GDM1 (cell line): Measurements from ENCODE around the gene KLHL15.
"Not testable (repeated sequence)": the region's sequence is repeated elsewhere in the genome, so short reads cannot be mapped to it uniquely, and the experiment has no call there.

Source experiments
- DNase-seq: peaks from one replicate; lab custom pipeline; 2025; lab: John Stamatoyannopoulos, UW

KLHL15 gene

DNA sequence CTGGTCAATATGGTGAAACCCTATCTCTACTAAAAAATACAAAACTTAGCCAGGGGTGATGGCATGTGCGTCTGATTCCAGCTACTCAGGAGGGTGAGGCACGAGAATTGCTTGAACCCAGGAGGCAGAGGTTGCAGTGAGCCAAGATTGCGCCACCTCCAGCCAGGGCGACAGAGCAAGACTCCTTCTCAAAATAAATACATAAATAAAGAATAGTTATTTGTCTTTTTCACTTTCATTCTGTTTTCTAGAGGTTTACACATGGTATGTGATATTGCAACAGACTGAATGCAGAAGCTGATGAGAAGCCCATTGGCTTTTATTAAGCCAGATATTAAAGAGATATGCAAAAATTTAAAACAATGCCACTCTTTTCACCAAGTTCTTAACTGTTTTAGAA, 8.2 kb downstream of the KLHL15 start:
- no peak for DNase-seq

DNA sequence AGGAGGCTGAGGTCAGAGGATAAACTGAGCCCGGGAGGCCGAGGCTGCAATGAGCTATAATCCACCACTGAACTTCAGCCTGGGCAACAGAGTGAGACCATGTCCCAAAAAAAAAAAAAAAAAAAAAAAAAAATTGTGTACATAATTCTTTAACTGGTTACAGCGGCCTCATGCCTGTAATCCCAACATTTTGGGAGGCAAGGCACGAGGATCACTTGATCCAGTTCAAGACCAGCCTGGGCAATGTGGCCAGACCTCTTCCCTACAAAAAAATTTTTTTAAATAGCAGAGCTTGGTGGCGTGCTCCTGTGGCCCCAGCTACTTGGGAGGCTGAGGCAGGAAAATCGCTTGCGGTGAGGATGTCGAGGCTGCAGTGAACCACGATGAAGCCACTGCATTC, 9.3 kb downstream of the KLHL15 start:
- DNase-seq, result no peak

DNA sequence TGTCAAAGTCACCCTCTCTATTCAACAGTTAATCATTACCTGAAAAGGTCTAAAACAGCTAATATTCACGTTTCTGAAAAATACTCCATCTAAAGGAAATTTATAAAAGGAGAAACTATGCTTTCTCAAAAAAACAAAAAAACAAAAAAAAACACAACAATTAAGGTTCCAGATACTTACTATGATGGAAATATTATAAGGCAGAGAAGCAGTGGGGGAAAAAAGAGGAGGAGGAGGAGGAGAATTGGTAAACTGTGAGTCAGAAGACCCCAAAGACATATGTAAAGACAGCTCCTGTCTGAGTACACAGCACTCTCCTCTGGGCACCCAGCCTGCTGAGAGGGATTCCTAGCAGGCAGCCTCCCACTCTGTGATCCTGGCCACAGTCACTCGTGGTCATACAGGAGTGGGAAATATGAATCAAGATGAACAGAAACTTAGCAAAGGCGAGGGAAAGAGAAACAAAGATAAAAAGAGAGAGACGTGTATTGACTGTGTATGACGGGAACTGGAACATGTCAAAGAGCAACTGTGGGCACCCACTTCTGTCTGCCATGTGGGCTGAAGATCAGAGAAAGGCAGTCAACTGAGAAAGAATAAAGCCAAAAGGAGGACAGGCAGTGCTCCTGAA, 12.5 kb downstream of the KLHL15 start:
- no peak for DNase-seq

DNA sequence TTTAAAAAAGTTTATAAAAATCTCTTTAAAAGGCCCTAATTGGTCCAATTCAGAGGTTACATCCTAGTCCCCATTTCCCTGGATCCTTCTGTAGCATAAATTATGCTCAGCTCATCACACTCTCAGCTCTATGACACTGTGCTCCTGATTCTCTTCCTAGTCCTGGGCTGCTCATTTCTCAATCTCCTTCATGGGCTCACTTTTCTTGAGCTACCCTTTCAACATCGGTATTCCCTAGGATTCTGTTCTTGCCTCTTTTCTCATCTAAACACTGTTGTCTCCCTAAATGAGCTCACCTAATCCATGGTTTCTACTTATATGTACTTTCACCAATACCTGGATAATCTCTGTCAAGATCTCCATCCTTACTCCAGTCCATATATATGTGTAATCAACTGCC, 14.7 kb downstream of the KLHL15 start:
- DNase-seq, result no peak

DNA sequence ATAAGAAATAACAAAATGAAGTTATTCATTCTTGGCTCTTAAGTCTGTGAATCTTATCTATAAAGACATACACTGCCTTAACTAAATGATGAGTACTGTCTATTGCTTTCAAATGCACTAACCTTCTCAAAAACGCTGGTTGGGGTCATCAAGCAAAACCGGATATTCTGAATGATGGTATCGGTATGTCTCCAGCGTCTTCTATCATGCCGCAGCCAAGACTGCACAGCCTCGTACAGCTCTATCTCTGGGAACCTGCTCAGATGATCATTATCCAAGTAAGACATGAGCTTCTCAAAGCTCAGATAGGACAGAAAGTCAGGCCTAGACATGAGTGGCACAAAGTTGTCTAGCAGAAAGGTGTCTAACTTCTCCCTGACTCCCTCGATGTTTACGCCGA, 21.1 kb downstream of the KLHL15 start:
- no peak for DNase-seq

DNA sequence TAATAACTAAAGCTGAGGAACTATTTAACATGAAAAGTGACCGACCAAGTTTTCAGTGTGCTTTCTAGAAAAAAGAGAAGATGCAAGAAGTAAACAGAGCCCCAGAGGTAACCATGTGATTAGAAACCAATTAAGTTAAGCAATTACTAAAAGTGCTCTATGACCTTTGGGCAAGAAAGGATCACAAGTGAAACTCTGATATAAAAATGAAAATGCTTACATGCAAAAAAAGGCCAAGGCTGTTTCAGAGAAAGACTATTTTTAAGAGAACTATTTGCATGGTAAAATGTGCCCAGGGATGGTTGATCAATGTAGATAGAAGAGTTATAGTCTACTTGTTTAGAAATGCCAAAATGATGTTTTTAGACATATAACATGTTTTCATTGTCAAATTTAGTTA, 22.0 kb downstream of the KLHL15 start:
- no peak for DNase-seq

DNA sequence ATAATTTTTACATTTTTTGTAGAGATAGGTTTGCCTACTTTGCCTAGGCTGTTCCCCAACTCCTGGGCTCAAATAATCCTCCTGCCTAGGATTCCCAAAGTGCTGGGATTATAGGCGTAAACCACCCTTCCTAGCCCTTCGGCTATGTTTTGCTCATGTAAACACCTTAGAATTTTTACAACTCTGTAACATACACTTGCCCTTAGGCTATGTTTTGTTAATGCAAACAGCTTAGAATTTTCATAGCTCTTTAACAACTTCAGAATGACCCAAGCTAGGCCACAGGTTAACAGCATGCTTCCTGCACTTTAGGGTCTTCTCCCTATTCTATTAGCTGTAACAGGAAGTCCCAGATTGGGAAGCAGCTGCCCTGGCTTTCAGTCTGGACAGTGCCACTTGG, 24.2 kb downstream of the KLHL15 start:
- no peak for DNase-seq

DNA sequence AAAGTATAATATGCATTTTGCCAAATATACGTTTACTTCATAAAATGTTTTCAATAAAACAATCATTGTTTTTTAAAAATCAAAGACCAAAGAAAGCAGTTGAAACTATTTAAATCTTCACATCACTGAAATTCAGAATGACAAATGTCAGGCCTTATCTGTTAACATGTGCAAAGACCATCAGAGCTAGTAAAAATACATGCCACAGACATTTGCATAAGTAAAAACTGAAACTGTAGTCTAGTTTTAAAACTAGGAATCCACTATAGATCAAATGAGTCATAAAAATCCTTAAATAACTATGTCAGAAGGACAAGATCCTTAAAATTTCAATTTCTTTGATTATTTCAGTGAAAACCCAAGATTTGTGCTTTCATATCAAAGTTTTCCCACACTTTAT, 24.8 kb downstream of the KLHL15 start:
- DNase-seq, result no peak

DNA sequence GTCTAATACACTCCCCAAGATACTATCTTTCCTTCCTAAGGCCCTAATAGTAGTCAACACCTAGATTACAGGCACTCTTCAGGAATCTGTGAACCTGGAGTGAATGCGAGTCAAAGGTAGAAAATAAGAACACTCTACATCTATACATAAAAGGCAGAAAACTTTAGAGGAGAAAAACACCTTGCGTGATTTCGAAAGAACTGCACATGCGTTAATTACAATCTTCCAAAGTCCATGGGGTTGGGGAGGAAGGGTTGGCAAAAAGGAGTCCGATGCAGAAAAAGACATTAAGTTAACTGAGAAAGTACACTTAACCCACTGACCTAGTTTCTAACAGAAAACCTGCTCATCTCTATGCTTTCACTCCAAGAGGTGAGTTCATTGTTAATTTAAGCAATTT, 27.3 kb downstream of the KLHL15 start:
- DNase-seq, result no peak

DNA sequence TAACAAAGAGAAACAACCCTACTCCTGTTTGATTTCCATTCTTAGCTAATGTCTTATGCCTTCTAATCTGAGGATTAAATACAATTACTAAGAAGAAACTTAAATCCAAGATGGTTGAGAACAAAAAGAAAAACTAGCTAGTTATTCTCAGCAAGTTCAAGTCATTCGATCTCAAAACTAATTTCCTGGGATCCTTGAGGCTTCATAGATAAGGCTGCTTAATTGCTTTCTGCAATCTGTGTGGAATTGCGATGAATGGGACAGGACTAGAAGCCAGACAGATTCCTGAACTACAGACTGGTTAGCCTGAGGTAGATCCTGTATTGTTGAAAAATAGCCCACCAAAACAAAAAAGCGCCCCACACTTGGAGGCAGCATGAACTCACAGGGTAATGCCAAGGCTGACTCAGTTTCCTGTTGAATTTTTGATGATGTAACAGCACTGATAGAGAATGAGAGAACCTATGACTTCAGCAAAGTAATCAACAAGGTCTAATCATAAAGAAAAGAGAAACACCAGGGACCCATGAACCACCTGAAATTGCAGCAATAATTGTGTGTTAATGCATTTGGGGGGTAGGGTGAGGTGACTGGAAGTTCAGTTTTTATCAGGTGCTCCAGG, 33.9 kb downstream of the KLHL15 start:
- no peak for DNase-seq

DNA sequence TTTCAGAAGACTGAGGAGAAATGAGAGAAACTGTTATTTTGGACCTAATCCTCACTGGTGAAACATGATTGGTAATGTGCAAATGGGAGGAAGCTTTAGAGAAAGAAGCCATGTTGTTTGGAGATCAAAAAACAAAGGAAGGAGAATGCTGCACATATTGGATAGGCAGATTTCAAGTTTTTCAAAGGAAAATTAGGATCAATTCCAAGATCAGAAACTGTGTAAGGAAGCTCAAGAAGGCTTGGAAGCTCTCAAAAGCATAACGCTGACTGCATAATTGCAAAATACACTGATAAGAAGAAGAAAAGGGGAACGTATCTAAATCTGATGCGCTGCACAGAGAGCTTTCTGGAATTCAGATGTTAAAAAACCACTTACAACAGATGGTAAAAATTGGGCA, 34.6 kb downstream of the KLHL15 start:
- no peak for DNase-seq

DNA sequence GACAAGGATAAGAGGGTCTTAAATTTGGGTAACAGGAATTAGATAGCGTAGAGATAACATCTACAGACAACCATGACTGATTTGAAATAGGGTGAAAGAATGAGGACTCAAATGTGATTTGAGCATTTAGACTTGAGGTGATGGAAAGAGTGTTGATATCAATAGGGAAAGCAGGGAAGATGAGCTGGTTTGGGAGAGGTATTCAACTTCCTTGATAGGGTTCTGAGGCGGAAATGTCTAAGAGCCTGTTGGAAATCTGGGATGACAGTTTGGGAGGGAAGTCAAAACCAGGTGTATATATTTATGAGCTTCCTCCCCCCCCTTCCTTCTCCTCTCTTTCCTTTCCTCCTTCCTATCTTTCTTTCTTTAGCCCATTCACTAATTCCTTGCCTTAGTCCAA, 36.5 kb downstream of the KLHL15 start:
- DNase-seq, result no peak

DNA sequence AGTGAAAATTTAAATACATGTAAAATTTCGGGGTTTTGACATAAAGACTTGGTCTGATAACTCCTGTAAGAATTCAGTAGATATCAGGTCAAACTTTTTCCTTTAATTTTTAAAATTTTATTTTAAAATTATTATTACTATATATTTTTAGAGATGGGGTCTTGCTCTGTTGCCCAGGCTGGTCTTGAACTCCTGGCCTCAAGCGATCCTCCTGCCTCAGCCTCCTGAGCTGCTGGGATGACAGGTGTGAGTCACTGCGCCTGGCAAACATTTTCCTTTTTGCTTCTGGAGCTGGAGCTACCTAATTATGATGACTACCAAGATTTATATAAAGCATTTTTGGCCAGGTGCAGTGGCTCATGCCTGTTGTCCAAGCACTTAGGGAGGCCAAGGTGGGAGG, 37.3 kb downstream of the KLHL15 start:
- no peak for DNase-seq

DNA sequence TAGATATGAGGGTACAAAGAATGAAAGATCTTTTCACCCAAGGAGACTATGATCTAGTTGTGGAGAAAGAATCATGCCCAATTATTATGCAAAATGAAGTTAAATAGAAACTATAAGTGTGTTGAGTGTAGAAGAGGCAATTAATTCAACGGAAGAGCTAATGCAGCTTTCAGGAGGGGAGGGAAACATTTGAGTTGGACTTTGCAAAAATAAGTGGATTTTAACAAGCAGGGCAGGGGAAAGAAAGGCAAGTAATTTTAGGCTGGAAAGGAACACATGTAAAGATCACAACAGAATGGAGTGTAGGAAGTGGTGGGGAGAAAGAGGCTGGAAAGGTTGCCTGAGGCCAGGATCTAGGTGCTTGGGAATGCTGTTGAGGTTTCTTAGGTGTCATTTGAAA, 44.1 kb downstream of the KLHL15 start:
- DNase-seq, result no peak

DNA sequence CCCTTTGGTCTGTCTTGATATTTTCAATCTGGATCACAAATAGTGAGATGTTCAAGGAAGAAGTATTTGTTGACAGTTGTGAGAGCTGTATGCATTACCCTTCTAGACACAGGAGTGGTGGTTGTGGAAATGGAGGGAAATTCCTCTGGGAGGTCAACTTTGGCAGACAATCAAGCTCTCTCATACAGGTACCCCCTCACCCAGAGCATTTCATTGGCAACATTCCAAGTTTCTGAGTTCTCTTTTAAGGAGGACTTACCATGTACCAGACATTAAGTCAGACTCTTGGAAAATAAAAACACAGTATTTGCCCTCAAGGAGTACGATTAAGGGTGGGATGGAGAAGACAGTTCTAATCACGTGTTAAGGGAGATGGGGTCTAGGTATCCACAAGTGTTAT, 45.3 kb downstream of the KLHL15 start:
- no peak for DNase-seq

DNA sequence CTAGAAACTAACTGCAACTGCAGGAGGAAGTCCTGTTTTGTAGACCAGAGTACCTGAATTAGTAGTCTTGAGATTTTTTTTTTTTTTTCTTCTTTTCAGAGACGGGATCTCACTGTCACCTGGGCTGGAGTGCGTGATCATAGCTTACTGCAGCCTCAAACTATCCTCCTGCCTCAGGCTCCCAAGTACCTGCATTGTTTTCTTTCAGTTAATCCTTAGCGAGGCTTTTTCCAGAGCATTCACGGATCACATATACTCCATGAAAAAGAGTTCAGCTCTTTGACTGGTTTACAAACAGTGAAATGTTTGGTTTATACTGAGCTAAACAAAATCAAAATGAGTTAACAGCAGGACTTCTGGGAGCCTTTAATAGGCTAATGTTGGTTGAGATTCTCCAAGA, 45.8 kb downstream of the KLHL15 start:
- no peak for DNase-seq

DNA sequence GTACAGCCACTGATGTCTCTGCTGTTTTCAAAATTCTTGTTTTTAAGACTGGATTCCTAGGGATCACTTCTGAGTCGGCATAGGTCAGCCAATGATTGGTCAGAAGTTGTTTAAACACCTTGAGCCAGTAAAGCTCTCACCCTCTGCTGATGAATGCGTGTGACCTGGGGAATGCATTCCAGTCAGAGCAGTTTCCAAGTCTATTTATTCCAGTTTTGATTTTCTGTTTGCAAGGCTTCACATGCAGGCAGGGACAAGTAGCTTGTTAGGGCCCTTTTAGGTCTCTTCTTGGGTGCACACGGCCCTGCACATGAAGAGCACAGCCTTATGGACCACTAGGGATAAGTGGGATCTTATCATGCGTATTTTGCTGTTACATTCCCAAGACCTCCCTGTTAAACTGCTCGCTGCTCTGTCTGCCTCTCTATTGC, 47.0 kb downstream of the KLHL15 start:
- no peak for DNase-seq

DNA sequence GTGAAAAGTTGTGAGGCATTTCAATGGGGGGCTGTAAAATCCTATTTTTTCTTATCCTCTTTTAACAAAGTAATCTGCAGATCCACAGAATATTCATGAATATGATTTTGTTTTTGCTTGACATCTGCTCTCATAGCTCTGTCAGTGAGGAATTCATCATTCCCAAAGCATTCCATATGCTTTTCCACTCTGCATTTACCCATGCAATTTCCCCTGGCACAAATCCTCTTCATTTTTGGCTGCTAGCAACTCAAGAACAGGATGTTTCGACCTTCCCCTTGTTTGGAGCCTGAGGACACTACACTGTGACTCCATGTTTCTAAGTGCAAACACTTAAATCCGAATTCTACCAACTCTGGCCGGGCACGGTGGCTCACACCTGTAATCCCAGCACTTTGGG, 48.5 kb downstream of the KLHL15 start:
- DNase-seq, result no peak

DNA sequence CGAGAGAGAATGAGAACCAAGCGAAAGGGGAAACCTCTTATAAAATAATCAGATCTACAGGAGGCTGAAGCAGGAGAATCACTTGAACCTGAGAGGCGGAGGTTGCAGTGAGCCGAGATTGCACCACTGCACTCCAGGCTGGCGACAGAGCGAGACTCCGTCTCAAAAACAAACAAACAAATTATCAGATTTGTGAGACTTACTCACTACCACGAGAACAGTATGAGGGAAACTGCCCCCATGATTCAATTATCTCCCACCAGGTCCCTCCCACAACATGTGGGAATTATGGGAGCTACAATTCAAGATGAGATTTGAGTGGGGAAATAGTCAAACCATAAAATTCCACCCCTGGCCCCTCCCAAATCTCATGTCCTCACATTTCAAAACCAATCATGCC, 61.4 kb downstream of the KLHL15 start:
- DNase-seq, result not testable (repeated sequence)

DNA sequence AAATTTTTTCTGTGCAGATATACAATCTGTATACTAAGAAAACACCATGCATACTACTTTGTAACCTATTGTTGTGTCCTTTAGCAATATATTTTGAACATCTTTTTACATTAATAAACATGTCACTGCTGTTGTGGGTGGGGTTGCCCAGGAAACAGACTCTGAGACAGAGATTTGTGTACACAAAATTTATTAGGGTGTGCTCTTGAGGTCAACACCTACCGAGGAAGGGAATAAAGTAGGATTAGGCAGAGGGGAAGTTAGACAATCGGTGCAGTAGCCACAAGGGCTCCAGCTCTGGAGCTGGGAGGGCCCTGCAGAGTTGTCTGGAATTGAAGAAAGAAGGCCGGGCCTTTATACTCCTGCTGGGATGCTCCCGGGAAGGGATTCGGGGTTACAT, 62.8 kb downstream of the KLHL15 start:
- DNase-seq, result no peak

DNA sequence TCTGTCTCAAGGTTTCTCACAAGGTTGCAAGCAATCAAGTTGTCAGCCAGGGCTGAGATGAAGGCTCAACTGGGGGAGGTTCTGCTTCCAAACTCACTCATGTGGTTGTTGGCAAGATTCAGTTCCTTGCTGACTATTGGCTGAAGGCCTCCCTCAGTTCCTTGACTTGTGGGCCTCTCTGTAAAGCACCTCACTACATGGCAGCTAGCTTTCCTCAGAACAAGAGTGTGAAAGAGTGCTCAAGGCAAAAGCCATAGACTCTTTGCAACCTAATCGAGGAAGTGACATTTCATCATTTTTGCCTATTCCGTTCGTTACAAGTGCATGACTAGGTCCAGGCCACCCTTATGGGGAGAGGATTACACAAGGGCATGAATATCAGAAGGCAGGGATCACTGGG, 67.2 kb downstream of the KLHL15 start:
- DNase-seq, result no peak

DNA sequence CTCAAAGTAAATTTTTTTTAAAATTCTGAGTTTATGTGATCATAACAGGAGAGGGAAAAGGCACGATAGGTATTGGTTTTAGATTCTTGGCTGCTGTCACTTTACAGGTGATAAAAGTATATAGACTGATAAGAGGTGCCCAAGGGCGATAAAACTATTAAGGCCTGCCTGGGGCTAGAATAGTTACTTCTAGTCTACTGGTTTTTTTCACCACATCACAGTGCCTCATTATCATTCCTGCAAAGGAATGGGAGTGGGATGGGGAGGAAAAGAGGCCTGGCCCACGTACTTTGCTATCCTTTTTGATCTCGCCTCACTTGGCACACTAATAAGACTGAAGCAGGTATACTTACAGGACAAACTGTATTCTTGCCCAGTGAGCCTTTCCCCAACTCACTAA, 72.6 kb downstream of the KLHL15 start:
- DNase-seq, result no peak

DNA sequence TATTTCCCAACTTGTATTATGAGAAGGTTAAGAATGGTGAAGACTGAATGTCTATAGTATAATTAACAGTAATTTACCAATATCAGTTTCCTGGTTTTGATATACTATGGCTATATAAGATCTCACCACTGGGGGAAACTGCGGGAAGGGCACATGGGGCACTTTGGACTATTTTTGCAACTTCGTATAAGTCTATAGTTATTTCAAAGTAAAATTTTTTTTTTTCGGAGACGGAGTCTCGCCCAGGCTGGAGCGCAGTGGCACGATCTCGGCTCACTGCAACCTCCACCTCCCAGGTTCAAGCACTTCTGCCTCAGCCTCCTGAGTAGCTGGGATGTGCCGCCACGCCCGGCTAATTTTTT, 73.1 kb downstream of the KLHL15 start:
- DNase-seq, result no peak
